ENCODE measurements around the gene TBC1D22A. TPM values are rescaled to one million over a fixed set of nuclear protein-coding genes. Genes with fewer than 3 reads are reported as not detected.

The TBC1D22A gene
- total RNA-seq, 1 donor from 2014 or later = 28.9 TPM

- Mint-ChIP-seq H3K27me3 (ENCODE audit: unreplicated experiment) (no peaks in the 10 kb centered on the region), H3K4me3 (ENCODE audit: unreplicated experiment) (peak overlapping the region; percentile 54), H3K4me1 (ENCODE audit: unreplicated experiment) (peaks cover 60% of the 10 kb centered on the region), H3K9me3 (ENCODE audit: unreplicated experiment) (no peaks in the 10 kb centered on the region), H3K36me3 (ENCODE audit: unreplicated experiment) (peaks cover 5% of the 10 kb centered on the region), H3K27ac (ENCODE audit: unreplicated experiment) (peak overlapping the region; percentile 68)
- no peak for DNase-seq (ENCODE audit: extremely low spot score, unreplicated experiment)
- TF ChIP-seq CTCF (IDR thresholded peaks at IDR 0.05) = no peak
Observed at GRCh38 chr22:46734830-46735453, 27.5 kb upstream of the TBC1D22A start.

- H3K27me3 Mint-ChIP-seq (ENCODE audit: unreplicated experiment) = no peaks in the 10 kb centered on the region
- H3K9me3 Mint-ChIP-seq (ENCODE audit: unreplicated experiment) = no peaks in the 10 kb centered on the region
- H3K4me3 Mint-ChIP-seq (ENCODE audit: unreplicated experiment) = peak overlapping the region; percentile 92
- TF ChIP-seq CTCF (IDR thresholded peaks at IDR 0.05) = no peak
- H3K4me1 Mint-ChIP-seq (ENCODE audit: unreplicated experiment) = peaks cover 55% of the 10 kb centered on the region
- H3K36me3 Mint-ChIP-seq (ENCODE audit: unreplicated experiment) = peaks cover 5% of the 10 kb centered on the region
- DNase-seq (ENCODE audit: extremely low spot score, unreplicated experiment) = no peak
- peak overlapping the region; percentile 64 for H3K27ac Mint-ChIP-seq (ENCODE audit: unreplicated experiment)
Observed at GRCh38 chr22:46735747-46736608, 26.5 kb upstream of the TBC1D22A start.

DNA sequence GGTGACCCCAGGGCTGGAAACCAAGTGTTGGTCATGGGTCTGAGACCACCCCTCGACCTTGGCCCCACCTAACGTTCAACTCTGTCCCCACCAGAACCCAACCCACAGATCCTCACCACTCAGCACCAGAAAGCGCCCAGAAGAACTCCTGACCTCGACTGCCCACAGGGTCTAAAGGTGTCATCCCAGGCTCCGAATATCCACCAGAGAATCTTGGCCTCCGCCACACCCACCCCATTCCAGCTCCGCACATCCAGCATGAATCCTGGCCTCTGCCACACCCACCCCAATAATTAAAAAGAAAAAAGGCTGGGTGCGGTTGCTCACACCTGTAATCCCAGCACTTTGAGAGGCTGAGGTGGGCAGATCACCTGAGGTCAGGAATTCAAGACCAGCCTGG is 25.7 kb upstream of the TBC1D22A start:
- Mint-ChIP-seq H3K27me3 (ENCODE audit: unreplicated experiment) (no peaks in the 10 kb centered on the region), H3K4me1 (ENCODE audit: unreplicated experiment) (peaks cover 51% of the 10 kb centered on the region), H3K4me3 (ENCODE audit: unreplicated experiment) (peak overlapping the region; percentile 92), H3K9me3 (ENCODE audit: unreplicated experiment) (no peaks in the 10 kb centered on the region), H3K36me3 (ENCODE audit: unreplicated experiment) (peaks cover 2% of the 10 kb centered on the region), H3K27ac (ENCODE audit: unreplicated experiment) (peak overlapping the region; percentile 64)
- no peak for TF ChIP-seq CTCF (IDR thresholded peaks at IDR 0.05)
- DNase-seq (ENCODE audit: extremely low spot score, unreplicated experiment) = no peak

DNA sequence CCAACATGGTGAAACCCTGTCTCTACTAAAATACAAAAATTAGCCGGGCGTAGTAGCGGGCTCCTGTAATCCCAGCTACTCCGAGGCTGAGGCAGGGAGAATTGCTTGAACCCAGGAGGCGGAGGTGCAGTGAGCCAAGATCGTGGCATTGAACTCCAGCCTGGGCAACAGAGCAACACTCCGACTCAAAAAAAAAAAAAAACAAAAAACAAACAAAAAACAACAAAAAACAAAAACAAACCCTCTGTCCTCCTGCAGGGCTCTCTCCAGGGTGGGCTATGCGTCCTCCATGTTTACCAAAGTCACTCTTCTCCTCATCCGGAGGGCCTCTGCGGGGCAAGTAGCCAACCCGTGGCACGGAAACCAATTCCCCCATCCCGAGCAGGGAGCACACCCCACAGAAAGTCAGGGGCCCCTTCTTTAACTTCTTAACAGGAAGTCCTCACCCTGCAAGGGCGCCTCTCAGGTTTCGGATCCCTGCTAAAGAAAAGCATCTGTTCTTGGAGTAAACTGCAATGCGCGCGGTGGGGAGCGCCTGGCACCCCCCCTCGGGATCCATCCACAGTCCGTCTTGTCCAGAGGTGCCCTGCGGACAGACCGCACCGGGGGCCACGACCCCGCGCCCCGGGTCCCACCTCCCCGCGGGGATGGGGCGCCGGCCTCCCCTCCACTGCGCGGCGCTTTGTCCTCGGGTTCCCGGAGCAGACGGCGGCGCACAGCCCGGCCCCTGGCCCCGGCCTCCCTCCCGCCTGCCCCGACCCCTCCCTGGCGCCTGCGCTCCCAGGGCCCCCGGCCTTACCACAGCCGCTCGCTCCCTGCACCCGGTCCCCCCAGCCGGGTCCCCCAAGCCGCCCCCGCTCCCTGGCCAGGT is 25.1 kb upstream of the TBC1D22A start:
- no peak for TF ChIP-seq CTCF (IDR thresholded peaks at IDR 0.05)
- Mint-ChIP-seq H3K4me1 (ENCODE audit: unreplicated experiment) (peaks cover 47% of the 10 kb centered on the region), H3K4me3 (ENCODE audit: unreplicated experiment) (peak overlapping the region; percentile 92), H3K9me3 (ENCODE audit: unreplicated experiment) (no peaks in the 10 kb centered on the region), H3K36me3 (ENCODE audit: unreplicated experiment) (no peaks in the 10 kb centered on the region), H3K27me3 (ENCODE audit: unreplicated experiment) (no peaks in the 10 kb centered on the region), H3K27ac (ENCODE audit: unreplicated experiment) (peak overlapping the region; percentile 64)
- DNase-seq (ENCODE audit: extremely low spot score, unreplicated experiment) = no peak

All from osteocyte (in vitro differentiated cells).